GM21367 (cell line): Measurements from ENCODE around the gene TMEM236.

Source experiments
- ATAC-seq: cut with Tn5 transposase; IDR thresholded peaks from one replicate; pipeline ENCODE4 v1.9.1; 2021; ENCODE audit not compliant: unreplicated experiment

TMEM236 gene

DNA sequence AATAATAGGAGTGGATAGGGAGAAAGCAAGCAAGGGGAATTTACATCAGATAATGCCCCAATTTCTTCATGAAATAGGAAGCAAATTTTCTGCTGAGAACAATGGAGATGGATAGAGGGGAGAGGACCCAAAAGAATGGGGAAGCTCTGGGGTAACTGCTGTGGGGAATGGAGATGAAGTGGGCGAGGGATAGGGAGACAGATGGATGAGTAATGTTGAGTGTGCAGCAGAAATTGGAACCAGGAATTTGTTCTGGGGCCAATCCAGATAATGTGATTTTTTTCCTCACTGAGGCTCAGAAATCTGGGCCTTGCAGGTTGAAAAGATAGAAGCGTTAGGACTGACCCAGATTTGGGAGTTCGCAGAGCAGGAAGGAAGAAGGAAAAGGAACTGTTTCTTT is 32.7 kb downstream of the TMEM236 start:
- no peak for ATAC-seq

DNA sequence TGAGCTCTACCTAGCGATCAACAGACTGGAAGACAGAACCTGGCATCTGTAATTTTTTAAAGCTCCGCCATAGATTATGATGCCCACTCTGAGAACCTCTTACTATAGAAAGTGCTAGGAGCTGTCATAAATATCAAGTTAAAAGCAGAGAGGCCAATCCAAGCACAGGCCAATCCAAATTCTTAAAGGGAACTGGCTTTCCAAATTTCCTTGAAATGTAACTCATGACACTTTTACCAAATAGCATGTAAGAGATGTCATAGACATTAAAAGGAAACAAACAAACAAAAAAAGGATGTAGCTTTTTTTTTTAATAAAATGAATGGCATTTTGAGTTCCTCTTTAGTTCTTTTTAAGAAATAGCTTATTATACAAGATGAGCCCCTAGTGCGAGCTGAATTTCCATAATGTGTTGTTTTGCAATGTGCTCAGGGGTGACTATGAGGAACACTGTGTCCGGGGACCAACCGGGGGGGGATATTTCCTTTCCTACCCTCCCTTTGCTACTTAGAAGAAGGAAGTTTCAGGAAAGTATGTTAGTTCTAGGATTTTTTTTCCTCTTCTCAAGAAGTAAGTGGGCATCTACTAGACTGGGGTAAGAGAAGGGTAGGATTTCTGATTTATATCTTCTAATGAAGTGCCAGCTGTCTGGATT is 33.4 kb downstream of the TMEM236 start:
- no peak for ATAC-seq

DNA sequence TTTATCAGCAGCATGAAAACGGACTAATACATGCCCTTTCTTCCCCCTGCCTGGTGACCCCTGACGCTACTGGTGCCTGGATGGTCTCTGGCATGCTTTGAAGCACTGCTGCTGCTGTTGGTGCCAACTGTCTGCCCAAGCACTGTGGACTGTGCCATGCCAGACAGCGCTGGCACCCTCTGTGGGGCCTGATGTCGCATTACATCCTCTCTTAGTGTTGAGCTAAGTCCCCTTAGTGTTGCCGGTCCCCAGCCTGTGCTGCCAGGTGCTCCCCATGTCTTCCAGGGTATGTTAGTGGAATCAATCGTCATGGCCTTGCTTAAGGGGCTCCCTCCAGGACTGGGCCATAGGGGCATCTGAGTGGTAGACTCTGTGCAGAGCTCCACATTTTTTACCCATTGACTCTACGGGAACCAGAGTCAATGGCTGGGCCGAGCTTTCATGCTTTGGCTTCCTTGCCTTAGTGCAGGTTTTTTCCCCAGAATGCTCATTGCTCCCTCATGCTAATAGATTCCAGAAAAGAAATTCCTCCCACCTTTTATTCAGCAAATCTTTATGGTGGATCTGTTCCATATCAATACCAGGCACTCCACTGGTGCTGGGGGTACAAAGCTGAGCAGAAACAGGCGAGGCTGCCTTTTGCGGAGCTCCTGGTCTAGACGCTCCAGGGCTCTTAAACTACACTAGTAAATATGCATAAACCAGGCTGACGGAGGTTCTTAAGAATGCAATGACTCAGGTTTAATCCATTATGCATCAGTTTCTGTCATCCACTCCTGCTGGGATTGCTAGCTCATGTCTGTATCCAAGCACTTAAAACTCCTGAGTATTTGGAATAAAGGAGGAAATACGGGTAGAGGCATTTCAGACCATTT is 35.3 kb downstream of the TMEM236 start:
- ATAC-seq: no peak

DNA sequence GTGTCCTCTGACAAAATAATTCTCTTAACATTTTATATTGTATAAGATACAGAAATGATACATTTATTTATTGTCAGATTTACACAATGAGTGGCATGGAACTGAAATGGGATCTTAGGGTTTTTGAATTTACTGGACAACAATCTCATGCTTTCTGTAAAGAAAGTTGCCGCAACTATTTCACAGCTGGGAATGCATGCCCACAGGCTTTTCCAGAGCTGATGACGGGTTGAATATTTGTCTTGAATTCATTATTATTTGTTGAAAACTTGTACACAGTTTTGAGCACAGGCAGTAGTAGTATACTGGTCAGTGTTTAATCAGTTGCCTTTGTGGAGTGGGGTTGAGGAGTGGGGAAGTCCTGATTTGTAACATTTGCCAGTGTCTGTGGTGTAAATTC is 36.6 kb downstream of the TMEM236 start:
- no peak for ATAC-seq

DNA sequence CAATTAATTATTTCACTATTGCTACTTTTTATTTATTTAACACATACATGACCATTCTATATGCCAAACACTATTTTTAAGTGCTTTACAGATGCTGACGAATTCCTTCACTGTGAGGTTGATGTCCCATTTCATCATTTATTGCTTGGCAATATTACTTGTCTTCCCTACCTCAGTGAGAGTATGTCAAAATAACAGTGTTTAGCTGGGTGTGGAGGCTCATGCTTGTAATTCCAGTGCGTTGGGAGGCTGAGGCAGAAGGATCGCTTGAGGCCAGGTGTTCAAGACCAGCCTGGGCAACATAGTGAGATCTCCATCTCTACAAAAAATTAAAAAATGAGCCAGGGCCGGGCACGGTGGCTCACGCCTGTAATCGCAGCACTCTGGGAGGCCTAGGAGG is 37.4 kb downstream of the TMEM236 start:
- ATAC-seq: no peak

DNA sequence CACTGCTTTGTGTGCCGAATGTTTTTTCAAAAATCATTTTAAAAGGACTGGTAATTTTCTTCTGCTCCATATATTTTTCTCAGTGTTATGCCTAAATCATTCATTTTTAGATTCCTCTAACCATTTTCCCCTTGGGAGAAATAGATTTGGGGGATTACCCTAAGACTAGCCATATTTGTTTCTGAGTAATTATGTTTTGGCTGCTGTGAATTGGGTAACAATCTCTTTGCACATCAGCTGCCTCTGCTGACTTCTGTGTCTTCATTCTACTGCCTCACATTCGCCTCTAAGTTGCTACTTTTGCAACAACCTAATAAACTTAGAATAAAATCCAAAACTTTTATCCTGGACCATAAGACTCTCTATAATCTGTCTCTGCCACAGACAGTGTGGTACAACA is 38.6 kb downstream of the TMEM236 start:
- no peak for ATAC-seq

DNA sequence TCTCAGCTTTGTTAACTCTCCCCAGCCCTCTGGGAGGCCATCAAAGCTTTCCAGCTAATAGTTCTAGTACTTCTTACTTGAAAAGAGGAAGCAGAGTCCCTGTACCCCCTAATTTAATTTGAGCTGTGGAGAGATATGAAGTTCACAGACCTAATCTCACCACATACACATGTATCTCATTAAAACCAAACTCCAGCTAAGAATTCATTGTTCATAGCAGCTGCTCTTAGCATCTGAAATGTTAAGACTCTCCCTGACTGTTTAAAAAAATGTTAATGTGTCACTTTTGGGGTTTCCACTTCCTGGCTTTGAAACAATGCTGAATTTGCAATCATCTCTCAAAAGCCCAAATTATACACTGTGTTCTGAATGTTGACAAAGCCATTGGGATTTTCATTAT is 41.0 kb downstream of the TMEM236 start:
- ATAC-seq: no peak

DNA sequence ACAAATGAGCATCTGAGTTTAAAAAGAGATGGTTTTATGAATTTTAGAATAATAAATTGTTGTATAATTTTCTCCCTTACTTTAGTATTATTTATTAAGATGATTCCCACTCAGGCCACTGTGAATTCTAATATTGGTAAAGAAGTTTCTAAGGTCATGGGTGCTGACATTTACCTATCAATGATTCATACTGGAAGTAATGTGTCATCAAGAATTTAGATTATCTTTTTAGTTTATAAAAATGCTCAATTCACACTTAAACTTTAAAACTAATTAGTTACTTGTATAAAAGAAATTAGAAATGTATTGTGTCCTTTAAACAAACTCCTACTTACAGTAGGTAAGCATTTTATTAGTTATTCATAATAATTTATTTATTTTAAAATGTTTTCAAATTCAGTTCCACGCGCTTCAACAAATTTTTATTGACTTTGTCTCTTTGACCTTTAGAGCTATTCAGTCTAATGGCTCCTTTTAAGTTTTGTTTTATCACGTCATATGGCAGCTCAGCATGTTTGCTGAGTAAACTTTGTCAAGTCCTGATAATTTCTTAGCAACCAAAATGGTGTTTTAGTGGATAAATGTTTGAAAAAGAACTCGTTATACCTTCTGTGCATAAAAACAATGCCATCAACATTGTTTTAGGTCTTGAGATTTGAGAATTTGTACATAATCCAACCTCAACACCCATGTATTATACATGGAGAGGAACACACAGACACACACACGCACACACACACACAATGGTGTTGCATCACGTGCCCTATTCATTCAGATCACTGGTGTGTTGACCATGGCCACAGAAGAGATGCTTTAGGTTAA is 42.0 kb downstream of the TMEM236 start:
- no peak for ATAC-seq

DNA sequence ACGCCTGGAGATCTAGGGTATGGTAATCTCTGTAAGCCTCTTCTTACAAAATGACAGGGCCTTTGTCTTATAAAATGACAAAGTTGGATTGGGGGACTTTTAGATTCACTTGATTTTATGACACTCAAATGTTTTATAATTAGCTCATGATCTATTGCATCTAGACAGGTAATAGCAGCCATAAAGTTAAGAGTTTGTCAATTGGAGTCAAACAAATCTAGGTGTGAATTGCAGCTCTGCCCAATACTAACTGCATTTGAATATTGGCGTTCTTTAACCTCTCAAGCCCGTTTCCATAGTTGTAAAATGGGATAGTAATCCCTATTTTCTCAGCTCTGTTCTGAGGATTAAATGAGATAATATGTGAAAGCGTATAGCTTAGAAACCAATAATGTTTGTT is 43.1 kb downstream of the TMEM236 start:
- no peak for ATAC-seq

DNA sequence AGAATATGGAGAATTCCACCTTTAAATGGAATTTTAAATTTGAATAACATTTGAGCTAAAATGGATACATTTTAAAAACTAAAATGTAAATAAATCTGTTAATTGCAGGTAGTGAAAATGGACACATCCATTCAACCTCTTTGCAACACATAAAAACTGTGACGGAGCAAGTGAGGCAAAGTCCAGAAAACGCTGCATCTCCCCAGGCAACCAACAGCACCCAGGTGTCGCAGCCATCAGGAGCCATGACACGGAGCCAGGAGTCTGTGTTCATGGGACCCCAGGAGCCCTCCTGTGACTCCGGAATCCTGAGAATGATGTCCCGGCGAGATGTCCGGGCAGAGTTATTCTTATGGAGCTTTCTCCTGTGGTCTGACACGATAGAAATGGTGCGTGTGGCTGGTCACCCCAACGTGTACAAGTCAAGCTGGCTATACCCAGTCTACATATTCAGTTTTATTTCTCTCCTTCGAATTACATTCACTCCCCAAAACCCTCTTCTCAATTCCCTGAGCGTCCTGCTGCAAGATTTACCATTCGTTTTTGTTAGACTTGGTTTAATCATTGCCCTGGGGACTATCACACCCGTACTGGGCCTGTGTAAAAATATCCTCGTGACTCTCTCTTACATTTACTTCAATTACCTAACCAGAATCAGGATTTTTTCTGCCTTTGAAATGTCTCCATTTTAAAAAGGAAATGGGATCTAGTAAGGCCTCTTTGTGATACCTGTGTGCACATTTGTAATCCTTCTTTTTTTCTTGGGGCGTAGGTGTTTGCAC is 44.0 kb downstream of the TMEM236 start:
- no peak for ATAC-seq

DNA sequence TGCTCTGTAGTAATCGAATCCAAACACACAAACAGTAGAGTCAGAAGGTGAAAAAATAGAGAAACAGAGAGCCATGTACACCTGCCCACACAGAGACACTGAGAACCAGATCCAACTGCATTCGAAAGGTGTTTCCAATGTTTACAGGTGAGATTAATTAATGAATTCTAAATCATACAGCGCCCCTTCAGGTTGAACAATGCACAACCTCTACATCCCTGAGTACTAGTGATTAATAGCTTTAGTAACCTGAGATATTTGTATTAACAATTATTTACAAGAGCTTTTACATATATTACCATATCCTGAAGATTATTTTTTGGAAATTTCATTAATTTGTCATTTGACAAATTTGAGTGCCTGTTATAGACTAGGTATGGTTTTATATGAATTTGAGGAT is 49.5 kb downstream of the TMEM236 start:
- no peak for ATAC-seq

DNA sequence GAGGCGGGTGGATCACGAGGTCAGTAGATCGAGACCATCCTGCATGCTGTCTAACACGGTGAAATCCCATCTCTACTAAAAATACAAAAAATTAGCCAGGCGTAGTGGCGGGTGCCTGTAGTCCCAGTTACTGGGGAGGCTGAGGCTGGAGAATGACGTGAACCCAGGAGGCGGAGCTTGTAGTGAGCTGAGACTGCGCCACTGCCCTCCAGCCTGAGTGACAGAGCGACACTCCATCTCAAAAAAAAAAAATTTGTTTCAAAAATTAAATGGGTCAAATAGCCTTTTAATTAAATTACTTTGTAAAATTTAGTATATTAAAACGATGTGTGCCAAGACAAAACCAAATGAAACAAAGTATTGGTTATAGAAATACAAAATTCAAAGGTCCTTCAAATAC is 50.3 kb downstream of the TMEM236 start:
- ATAC-seq: no peak

DNA sequence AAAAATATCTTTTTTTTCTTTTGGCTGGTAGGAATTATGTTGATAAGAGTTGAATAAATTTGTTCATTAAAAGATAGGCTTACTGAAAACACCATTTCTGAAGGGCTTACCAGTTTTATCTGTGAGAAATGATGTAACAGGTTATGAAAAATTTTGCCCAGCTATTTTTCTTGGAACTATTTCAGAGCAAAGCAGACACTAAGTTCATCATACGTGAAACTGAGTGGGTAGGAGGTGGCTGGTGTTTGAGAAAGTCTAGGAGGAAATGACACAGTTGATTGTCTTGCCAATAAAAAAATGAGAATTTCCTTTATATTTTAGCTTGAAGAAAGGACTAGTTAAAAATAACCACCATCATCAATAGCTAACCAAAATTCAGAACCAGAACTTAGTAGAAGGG is 51.0 kb downstream of the TMEM236 start:
- ATAC-seq: no peak

DNA sequence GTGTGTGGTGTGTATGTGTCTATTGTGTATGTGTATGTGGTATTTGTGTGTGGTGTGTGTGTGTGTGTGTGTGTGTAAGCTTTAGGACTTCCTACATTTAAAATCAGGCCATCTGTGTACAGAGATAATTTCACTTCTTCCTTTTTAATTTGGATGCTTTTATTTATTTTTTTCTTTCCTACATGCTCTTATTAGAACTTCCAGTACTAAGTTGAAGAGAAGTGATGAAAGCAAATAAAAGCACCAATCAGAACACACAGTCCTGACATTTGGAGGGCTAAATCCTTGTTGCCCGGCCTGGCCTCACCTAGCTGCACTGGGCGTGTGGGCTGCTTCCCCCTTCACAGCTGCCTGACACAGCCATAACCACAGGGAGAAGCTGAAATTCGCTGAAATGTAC is 53.3 kb downstream of the TMEM236 start:
- ATAC-seq: no peak

DNA sequence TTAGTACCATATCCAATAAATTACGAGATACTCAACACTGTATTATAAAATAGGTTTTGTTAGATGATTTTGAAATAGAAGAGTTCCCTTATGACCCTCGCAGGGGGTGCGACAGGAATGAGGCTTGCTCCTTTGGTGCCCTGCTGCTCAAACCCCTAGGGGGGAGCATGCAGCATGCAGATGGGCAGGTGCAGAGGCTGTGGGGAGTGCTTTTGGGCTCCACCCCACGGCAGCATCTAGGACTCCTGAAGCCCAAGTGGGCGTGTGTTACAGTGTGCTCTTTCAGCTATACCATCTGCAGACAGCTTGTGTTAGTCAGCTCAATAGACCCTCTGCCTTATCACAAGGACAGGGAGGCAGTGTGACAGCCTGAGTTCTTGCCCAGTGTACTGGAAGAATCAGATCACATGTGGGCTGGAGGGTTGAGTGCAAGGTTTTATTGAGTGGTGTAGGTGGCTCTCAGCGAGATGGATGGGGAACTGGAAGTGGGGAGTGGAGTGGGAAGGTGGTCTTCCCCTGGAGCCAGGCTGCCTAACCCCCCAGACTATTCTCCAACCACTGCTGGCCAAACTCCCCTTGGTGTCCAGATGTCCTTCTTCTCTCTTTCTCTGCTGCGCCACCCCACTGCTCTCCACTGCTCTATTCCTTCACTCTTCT is 54.0 kb downstream of the TMEM236 start:
- ATAC-seq: no peak

DNA sequence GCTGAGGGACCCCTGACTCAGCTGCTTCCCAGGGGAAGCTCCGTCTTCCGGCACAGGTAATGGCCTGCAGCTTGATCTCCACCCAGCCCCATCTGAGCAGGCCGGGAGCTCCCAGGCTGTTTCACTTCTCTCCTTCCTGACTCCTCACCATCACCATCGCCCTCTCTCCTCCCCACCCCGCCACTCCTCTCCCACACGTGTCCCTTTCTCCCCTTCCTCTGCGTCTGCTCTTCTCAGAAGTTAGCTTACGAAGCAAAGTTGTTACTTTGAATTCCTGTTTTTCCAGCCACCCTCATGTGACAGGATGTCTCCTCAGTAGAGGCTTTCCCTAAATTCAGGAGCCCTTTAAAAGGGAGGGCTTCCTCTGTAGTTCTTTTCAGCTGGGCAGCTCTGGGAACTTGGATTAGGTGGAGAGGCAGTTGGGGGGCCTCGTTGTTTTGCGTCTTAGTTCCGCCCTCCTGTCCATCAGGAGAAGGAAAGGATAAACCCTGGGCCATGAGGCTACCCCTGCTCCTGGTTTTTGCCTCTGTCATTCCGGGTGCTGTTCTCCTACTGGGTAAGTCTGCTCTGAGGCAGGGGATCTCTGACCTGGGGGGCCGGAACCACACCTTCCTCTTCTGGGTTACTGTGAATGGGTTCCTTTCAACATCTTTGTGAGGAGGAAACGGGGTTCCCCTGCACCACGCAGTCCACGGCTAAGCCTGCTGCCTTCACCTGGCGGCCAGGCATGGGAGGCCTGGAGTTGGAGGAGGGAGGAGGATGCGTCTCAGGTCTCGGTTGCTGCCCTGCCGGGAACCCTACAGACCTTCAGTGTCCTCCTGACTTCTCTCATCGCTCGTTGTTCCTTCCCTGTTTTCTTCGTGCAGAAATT is 57.2 kb downstream of the TMEM236 start, which contains the start of gene MRC1:
Gene MRC1, plus strand, starts transcription at position 378 of the 871 bp plus-strand sequence. Its CDS starts 118 bp downstream, at position 496.
- no peak for ATAC-seq

DNA sequence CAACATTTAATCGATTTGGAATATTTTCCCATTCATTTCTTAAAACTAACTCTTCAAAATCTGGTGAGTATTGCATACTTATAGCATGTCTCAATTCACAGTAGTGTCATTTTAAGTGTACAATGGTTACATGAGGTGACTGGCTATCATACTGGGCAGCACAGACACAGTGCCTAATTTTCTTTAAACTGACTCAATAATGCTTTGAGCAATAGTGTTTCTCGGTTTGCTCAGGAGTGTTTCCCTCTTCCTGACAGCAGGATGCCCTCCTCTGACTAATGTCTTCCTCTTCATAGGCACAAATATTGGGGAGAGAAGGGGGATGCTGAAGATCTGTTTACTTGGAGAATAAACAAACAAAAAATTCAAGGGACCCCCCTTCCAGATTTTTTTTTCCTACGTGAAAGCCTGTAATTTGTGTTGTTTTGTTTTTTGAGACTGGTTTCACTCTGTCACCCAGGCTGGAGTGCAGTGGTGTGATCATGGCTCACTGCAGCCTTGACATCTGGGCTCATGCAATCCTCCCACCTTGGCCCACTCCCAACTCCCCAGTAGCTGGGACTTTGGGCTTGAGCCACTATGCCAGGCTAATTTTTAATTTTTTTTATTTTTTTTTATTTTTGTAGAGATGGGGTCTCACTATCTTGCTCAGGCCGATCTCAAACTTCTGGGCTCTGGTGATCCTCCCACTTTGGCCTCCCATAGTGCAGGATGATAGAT is 59.3 kb downstream of the TMEM236 start:
- no peak for ATAC-seq

DNA sequence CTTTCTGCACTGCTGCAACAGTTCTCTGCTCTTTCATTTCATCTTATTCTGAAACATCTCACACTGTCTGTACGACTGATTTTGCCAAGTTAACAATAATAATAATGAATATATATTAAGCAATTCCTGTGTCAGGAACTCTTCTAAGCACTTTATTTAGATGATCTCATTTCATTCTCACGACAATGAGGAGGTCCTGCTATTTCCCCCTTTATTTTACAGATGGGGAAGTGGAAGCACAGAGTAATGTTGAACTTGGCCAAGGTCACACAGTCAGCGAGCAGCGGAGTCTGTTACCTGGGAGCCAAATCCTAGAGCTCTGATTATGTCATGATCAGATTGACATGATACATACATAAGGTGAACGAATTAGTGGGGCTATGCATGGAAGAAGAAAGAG is 63.0 kb downstream of the TMEM236 start:
- no peak for ATAC-seq

DNA sequence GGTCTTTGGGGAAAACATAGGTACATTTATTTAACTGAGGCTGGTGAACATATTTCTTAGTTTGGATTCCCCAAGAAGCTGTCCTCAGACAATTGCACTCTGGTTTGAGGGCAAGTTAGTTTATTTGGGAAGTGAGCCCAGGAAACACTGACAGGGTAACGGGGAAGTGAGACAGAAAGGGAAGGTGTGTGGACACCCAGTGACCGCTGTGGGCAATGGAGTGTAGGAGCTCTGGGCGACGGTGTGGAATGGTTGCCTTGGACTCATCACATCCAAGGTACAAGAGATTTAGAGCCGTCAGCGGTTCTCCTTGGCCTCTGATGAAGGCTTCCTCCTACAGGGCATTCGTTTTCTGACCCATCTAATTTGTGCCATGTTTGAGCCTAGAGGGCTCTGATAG is 64.2 kb downstream of the TMEM236 start:
- ATAC-seq: no peak
